NCI-H82 (cell line): ENCODE measurements around the gene RIPK4.
A peak's percentile ranks its signal among the peaks of the same experiment; 100 is the strongest.
"Not testable (repeated sequence)": the region's sequence is repeated elsewhere in the genome, so short reads cannot be mapped to it uniquely, and the experiment has no call there.

ENCODE experiments used
- DNase-seq: peaks from one replicate; lab custom pipeline; 2025; lab: John Stamatoyannopoulos, UW

The RIPK4 gene

GRCh38 chr21:41794600-41794999 is 27.7 kb upstream of the RIPK4 start:
- no peak for DNase-seq

DNA sequence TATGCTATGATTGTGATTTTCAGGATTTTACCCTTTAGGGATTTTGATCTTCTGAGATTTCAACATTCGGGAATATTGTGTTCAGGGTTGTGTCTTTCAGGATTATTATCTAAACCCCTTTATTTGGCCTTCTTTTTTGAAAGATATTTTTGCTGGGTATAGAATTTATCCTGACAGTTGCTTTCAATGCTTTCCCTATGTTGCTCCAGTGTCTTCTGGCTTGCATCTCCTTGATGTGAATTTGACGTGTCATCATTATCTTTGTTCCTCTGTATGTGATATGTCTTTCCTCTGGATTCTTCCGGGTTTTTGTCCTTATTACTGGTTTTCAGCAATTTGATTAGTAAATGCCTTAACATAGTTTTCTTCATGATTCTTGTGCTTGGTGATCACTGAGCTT is 25.9 kb upstream of the RIPK4 start:
- DNase-seq, result no peak

- no peak for DNase-seq
Observed at GRCh38 chr21:41786509-41786987, 19.7 kb upstream of the RIPK4 start.

DNA sequence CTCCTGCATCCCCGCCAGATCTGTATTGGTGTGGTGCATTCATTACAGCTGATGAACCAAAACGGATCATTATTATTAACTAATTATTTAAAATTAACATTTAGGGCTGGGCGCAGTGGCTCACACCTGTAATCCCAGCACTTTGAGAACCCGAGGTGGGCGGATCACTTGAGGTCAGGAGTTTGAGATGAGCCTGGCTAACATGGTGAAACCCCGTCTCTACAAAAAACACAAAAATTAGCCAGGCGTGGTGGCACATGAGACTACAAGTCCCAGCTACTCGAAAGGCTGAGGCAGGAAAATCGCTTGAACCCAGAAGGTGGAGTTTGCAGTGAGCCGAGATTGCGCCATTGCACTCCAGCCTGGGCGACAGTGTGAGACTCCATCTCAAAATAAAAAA is 18.4 kb upstream of the RIPK4 start:
- DNase-seq, result not testable (repeated sequence)

- DNase-seq, result no peak
Observed at GRCh38 chr21:41784456-41785102, 17.7 kb upstream of the RIPK4 start.

GRCh38 chr21:41783476-41784180 is 16.8 kb upstream of the RIPK4 start:
- no peak for DNase-seq

DNA sequence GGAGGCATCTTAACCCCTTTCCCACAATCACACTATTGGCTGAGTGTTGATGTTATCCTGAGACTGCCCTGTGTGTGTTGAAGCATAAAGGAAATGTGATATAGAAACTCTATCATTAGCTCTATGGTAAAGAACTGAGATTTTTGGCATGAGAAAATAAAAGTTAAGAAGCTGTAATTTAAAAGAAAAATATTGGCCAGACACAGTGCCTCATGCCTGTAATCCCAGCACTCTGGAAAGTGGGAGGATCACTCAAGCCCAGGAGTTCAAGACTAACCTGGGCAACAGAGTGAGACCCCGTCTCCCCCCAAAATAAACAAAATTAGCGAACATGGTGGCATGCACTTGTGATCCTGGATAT is 14.2 kb upstream of the RIPK4 start:
- DNase-seq, result no peak

DNA sequence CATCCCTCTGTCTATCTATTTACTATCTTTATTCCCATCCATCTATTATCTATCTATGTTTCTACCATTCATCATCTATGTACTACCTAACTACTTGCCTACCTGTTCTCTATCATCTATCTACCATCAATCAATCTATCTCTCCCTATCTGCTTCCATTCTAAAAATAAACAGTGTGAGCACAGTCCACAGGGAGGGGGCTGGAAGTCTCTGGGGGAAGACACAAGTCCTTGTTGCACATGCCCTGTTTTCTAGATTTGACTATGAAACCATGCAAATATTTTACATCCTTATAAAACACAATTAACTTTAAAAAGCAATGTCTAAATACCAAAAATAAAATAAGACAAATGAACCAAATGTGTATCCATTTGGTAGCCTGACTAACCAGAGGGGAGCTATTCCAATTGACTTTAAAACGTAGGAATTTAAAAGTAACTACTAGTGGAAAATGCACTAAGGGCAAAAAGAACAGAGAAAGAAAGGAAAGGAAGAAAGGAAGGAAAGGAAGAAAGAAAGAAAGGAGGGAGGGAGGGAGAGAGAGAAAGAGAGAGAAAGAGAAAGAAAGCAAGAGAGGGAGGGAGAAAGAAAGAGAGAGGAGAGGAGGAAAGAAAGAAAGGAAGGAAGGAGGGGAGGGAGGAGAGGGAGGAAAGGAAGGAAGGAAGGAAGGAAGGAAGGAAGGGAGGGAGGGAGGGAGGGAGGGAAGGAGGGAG is 13.6 kb upstream of the RIPK4 start:
- DNase-seq, result no peak

DNA sequence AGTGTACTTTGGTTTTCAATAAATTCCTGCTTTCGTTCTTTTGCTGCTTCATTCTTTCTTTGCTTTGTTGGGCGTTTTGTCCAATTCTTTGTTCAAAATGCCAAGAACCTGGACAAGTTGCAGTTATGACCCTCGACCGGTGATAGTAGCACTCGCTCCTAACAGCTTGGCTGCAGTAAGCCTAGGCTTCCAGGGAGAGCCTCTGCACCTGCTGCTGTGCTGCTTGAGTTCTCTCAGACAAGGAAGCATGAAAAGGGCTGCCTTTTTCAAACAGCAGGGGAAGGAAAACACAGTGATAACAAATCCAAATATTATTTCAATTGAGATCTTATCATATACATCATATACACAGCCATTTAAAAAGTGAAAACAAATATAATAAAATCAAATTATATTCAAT is 12.8 kb upstream of the RIPK4 start:
- DNase-seq, result peak; percentile 25

GRCh38 chr21:41778930-41779600 is 12.2 kb upstream of the RIPK4 start:
- peak; percentile 72 for DNase-seq

DNA sequence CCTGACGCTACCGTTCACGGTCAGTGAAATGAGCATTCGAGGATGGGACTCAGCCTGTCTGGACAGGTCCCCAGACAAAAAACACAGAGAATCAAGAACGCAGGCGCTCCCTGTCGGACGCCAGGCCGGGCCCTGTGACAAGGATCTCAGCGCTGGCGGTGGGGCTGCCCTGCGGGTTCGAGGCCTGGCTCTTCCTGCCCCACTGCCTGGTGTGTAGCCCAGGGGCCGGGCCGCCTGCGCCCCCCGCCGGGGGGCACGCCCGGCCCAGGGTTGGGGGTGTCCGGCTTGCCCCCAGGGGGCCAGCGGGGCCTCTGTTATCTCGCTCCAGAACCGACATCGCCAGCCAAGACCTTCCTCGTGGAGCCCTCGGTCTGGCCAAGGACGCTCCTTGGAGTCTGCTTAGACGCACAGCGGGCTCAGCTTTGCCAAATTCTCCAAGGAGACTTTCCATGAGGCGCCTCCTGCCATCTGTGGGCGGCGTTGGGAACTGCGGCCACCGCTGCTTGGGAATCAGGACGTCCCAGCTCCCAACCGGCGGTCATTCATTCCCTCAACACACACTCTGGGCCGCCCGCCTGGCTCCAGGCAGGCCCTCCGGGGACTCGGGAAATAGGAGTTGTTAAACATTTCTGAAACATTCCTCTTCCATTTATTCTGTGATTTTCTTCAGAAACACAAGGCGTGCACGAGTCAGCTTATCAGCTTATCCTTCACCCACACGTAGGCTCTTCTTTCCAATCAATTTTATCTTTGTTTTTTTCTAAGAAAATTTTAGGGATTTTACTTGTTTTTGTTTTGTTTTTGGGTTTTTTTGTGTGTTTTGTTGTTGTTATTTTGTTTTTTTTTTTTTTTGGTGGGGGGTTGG is 11.3 kb upstream of the RIPK4 start:
- peak; percentile 91 for DNase-seq

DNA sequence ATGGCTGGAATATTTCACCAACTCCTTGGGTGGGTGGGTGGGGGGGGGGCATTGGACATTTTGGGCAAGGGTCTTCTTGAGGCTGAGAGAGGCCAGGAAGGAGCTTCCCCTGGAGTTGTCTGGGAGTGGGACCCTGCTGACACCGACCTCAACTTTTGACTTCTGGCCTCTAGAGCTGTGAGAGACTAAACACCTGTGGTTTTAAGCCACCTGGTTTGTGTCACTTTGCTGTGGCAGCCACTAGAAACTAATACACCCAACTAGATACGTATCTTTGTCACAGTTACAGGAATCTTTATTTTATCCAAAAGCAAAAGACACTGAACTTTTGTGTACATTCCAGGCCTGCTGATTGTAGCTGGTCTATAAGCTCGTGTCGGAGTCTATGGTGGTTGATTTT is 9.9 kb upstream of the RIPK4 start:
- no peak for DNase-seq

- no peak for DNase-seq
Observed at GRCh38 chr21:41775149-41775472, 8.3 kb upstream of the RIPK4 start.

DNA sequence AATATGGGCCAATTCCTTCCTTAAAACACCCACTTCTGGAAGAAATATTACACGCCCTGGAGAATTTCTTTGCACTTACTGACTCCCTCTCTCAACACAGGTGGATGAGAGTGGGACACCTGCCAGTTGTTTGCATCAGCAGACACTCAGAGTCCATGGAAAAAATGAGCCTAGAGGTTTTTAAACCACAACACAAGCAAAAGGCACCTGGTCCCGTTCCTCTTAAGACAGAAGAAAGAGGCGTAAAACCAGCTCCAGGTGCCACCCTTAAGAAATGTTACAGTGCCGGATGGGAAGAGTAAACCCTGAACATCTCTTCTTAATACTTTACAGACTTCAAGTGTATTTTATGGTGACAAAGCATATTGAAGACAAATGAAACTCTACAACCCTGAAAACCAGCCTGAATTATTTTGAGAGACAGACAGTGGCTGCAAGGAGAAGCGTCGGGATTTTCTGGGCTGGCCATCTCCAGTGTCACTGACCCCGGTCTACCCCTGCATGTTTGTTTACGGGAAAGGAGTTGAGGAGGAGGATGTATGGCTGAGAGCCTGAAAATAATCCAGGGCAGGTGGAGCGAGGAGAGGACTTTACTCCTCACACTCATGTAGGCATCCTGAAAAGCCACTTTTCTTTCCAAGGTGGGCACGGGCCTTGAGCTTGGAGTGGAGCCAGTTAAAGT is 7.8 kb upstream of the RIPK4 start:
- no peak for DNase-seq

DNA sequence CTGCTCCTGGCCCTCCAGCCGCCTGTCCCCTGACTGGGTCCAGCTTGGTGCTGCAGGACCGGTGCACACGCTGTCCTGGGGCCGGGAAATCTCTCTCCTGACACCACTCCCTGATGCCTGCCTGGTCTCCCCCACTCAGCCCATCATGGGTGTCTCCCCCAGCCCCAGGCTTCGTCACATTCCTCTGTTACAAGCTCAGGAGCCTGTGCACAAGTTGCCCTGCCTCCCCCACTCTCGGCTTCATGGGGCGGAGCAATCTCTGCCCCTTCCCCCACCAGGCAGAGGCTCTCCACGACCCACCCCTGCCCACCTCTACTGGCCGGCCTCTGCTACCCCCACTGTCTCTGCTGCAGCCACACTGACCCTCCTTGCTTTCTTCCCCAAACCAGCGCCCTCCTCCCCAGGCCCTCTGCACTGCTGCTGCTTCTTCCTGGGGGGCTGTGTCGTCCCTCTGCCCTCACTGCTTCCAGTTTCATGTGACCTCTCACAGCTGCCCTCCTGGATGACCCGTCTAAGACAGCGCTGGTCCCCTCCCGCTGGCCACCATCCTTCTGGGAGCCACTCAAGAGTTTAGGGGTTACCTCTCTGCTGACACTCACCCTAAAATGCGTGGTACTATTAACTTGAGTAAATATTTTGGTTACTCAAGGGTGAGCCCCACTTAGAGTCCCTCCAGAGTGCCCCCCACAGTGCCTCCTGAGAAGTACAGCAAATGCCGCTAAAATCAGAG is 5.7 kb upstream of the RIPK4 start:
- no peak for DNase-seq

DNA sequence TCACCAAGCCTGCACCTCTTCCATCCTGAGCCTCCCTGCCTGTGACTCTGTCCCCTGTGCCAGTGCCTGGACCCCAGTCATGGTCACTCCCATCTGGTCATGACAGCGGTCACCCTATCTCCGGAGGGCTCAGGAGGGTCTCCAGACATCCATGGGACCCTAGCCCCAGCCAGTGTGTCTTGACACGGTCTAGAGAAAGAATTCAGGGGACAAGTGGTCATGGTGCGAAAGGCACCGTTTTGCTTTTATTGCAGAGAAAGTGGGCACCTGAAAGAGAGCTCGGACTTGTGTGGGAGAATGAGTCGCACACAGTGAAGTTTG is 4.7 kb upstream of the RIPK4 start:
- DNase-seq, result no peak

GRCh38 chr21:41770901-41771624 is 4.2 kb upstream of the RIPK4 start:
- peak; percentile 50 for DNase-seq

DNA sequence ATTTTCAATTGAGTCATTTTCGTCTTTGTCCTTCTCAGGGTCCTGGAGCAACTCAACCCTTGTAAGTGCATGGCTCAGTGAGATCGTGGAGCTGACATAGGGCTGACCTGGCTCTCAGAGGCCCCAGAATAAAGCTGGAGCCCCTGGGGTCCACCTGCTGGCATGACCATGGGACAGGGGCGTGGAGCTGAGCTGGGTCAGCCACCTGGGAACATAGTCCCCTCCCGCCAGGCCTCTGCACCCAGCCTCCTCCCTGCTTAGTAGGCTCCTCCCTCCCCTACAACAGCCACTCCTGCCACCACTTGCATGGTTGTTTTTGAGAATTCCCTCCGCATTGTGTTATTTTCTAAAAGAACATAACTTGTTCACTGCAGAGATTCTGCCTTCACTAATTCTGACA is 3.1 kb upstream of the RIPK4 start:
- peak; percentile 59 for DNase-seq

- DNase-seq, result no peak
Observed at GRCh38 chr21:41769521-41769920, 2.7 kb upstream of the RIPK4 start.

- no peak for DNase-seq
Observed at GRCh38 chr21:41769111-41769510, 2.3 kb upstream of the RIPK4 start.
